Gastrocnemius medialis (tissue), 4 donors: ENCODE results near the gene WNT16.
"Not testable (repeated sequence)": the region's sequence is repeated elsewhere in the genome, so short reads cannot be mapped to it uniquely, and the experiment has no call there.

Experiments used
- CTCF ChIP-seq, 5 experiments: fragments of 450-650 bp in 3 of 5; fragments of 200-600 bp in 2 of 5; sonication (generic) in 2 of 5; IDR thresholded peaks in 4 of 5; conservative IDR thresholded peaks in 1 of 5; 1 replicate in 4 of 5; 2 replicates in 1 of 5; pipeline ENCODE4 v1.5.1; 2016 to 2019; ENCODE audit warnings: antibody characterized with exemption in 5 of 5, mild to moderate bottlenecking in 3 of 5, moderate library complexity in 3 of 5
- POLR2A ChIP-seq, 2 donors: fragments of 450-650 bp; IDR thresholded peaks; one replicate each; pipeline ENCODE4 v1.6.1; 2017; ENCODE audit warnings: antibody characterized with exemption in 2 of 2, mild to moderate bottlenecking in 2 of 2, moderate library complexity in 2 of 2

GRCh38 chr7:121289930-121290329 is 38.9 kb upstream of the WNT16 start:
- TF ChIP-seq CTCF (IDR thresholded peaks at IDR 0.05 in 4 of 5, conservative IDR thresholded peaks at IDR 0.05 in 1 of 5); POLR2A (IDR thresholded peaks at IDR 0.05): not testable (repeated sequence)
